ENCODE measurements around the gene HIVEP2. TPM values are rescaled to one million over a fixed set of nuclear protein-coding genes. Genes with fewer than 3 reads are reported as not detected.

HIVEP2 gene
- total RNA-seq, 1 donor from 2014 or later: 3.5 TPM

GRCh38 chr6:142854589-142855488, 90.1 kb downstream of the HIVEP2 start:
- no peaks in the 10 kb centered on the region for H3K27me3 Mint-ChIP-seq (ENCODE audit: low read depth)
- TF ChIP-seq CTCF (conservative IDR thresholded peaks at IDR 0.05): no peak

GRCh38 chr6:142853244-142854180, 91.5 kb downstream of the HIVEP2 start:
- H3K36me3 Mint-ChIP-seq (ENCODE audit: low read depth): no peaks in the 10 kb centered on the region
- no peak for DNase-seq (ENCODE audit: low read depth, low spot score)
- H3K4me3 Mint-ChIP-seq: no peak overlapping the region
- no peak for TF ChIP-seq CTCF (conservative IDR thresholded peaks at IDR 0.05)
- no peaks in the 10 kb centered on the region for H3K27me3 Mint-ChIP-seq (ENCODE audit: low read depth)
- no peaks in the 10 kb centered on the region for H3K9me3 Mint-ChIP-seq
- no peak overlapping the region for H3K27ac Mint-ChIP-seq (ENCODE audit: unreplicated experiment)
- H3K4me1 Mint-ChIP-seq: peaks cover 29% of the 10 kb centered on the region

More at GRCh38 chr6:142854589-142855488, 90.1 kb downstream of the HIVEP2 start:
- no peak overlapping the region for H3K27ac Mint-ChIP-seq (ENCODE audit: unreplicated experiment)
- H3K36me3 Mint-ChIP-seq (ENCODE audit: low read depth): no peaks in the 10 kb centered on the region
- H3K4me3 Mint-ChIP-seq: no peak overlapping the region
- no peaks in the 10 kb centered on the region for H3K9me3 Mint-ChIP-seq
- DNase-seq (ENCODE audit: low read depth, low spot score): no peak
- peaks cover 29% of the 10 kb centered on the region for H3K4me1 Mint-ChIP-seq

GRCh38 chr6:142851601-142852000, 93.4 kb downstream of the HIVEP2 start:
- H3K27ac Mint-ChIP-seq (ENCODE audit: unreplicated experiment): no peak overlapping the region
- DNase-seq (ENCODE audit: low read depth, low spot score): no peak
- H3K9me3 Mint-ChIP-seq: no peaks in the 10 kb centered on the region
- TF ChIP-seq CTCF (conservative IDR thresholded peaks at IDR 0.05): no peak
- no peak overlapping the region for H3K4me3 Mint-ChIP-seq
- no peaks in the 10 kb centered on the region for H3K27me3 Mint-ChIP-seq (ENCODE audit: low read depth)
- peaks cover 16% of the 10 kb centered on the region for H3K4me1 Mint-ChIP-seq
- H3K36me3 Mint-ChIP-seq (ENCODE audit: low read depth): no peaks in the 10 kb centered on the region

- no peaks in the 10 kb centered on the region for H3K36me3 Mint-ChIP-seq (ENCODE audit: low read depth)
- H3K9me3 Mint-ChIP-seq: no peaks in the 10 kb centered on the region
- no peak overlapping the region for H3K4me3 Mint-ChIP-seq
- no peak for DNase-seq (ENCODE audit: low read depth, low spot score)
- no peak for TF ChIP-seq CTCF (conservative IDR thresholded peaks at IDR 0.05)
- peaks cover 17% of the 10 kb centered on the region for H3K4me1 Mint-ChIP-seq
- no peak overlapping the region for H3K27ac Mint-ChIP-seq (ENCODE audit: unreplicated experiment)
- no peaks in the 10 kb centered on the region for H3K27me3 Mint-ChIP-seq (ENCODE audit: low read depth)
Measured at GRCh38 chr6:142850679-142851423, 94.1 kb downstream of the HIVEP2 start.

GRCh38 chr6:142848976-142849375, 96.0 kb downstream of the HIVEP2 start:
- no peaks in the 10 kb centered on the region for H3K27me3 Mint-ChIP-seq (ENCODE audit: low read depth)
- TF ChIP-seq CTCF (conservative IDR thresholded peaks at IDR 0.05): no peak
- no peak overlapping the region for H3K27ac Mint-ChIP-seq (ENCODE audit: unreplicated experiment)
- H3K4me1 Mint-ChIP-seq: peaks cover 22% of the 10 kb centered on the region
- H3K4me3 Mint-ChIP-seq: no peak overlapping the region
- no peaks in the 10 kb centered on the region for H3K36me3 Mint-ChIP-seq (ENCODE audit: low read depth)
- no peak for DNase-seq (ENCODE audit: low read depth, low spot score)
- no peaks in the 10 kb centered on the region for H3K9me3 Mint-ChIP-seq
